PC-3 (cell line): ENCODE data around the gene SLC25A45. TPM values are rescaled to one million over a fixed set of nuclear protein-coding genes. Genes with fewer than 3 reads are reported as not detected.

ENCODE experiments used
- ATAC-seq: fragments of 200-7000 bp; cut with Tn5 transposase; 2 replicates; pipeline ENCODE4 v1.9.1; 2020; ENCODE audit warnings: mild to moderate bottlenecking, moderate library complexity
- BruUV-seq: library from RNA; stranded (reverse); fragments of 400-500 nt; replicated peaks from 2 replicates; lab custom pipeline; 2021; lab: Mats Ljungman, UMichigan
- CTCF ChIA-PET: fragments of 300-600 bp; sonication (Branson Sonifier 250); formaldehyde crosslinking; loops from one replicate; lab custom pipeline; 2022; ENCODE audit warnings: antibody characterized with exemption; lab: Charles Lee
- POLR2A ChIA-PET: fragments of 300-600 bp; sonication (Branson Sonifier 250); formaldehyde crosslinking; loops from one replicate; lab custom pipeline; 2022; ENCODE audit warnings: antibody characterized with exemption; ENCODE audit not compliant: unreplicated experiment; lab: Charles Lee
- DNase-seq: peaks from one replicate; pipeline ENCODE4 v3.0.0-alpha.2; 2015
- H2AFZ ChIP-seq: fragments of 300-600 bp; sonication (generic); 2 replicates; pipeline ENCODE4 v1.6.0; 2016; ENCODE audit warnings: antibody characterized with exemption, low read length
- H3F3A ChIP-seq: fragments of 300-600 bp; sonication (generic); one replicate; pipeline ENCODE4 v1.6.0; 2017; ENCODE audit warnings: antibody characterized with exemption, low read length, control low read depth, mild to moderate bottlenecking; ENCODE audit not compliant: unreplicated experiment
- H3K27ac ChIP-seq: fragments of 300-600 bp; sonication (generic); 2 replicates; pipeline ENCODE4 v1.5.1; 2016; ENCODE audit warnings: mild to moderate bottlenecking, low read length
- H3K27me3 ChIP-seq: fragments of 300-600 bp; sonication (generic); 2 replicates; pipeline ENCODE4 v1.6.1; 2016; ENCODE audit warnings: low read length, mixed read lengths
- H3K36me3 ChIP-seq: fragments of 300-600 bp; sonication (generic); 2 replicates; pipeline ENCODE4 v1.6.1; 2016; ENCODE audit warnings: low read depth, mixed run types, low read length, mixed read lengths
- H3K4me1 ChIP-seq: fragments of 300-600 bp; sonication (generic); 2 replicates; pipeline ENCODE4 v1.5.1; 2016; ENCODE audit warnings: low read length; ENCODE audit not compliant: insufficient read depth
- H3K4me2 ChIP-seq: fragments of 300-600 bp; sonication (generic); 2 replicates; pipeline ENCODE4 v1.6.0; 2016; ENCODE audit warnings: low read length
- H3K4me3 ChIP-seq: fragments of 300-600 bp; sonication (generic); 2 replicates; pipeline ENCODE4 v1.5.1; 2016; ENCODE audit warnings: mild to moderate bottlenecking, low read length, mixed read lengths
- H3K79me2 ChIP-seq: fragments of 300-600 bp; sonication (generic); 2 replicates; pipeline ENCODE4 v1.6.1; 2017; ENCODE audit warnings: low read length, mixed read lengths
- H3K9ac ChIP-seq: fragments of 300-600 bp; sonication (generic); 2 replicates; pipeline ENCODE4 v1.6.0; 2016; ENCODE audit warnings: mild to moderate bottlenecking, low read length
- H3K9me2 ChIP-seq: fragments of 300-600 bp; sonication (generic); replicated peaks from 2 replicates; pipeline ENCODE4 v1.6.1; 2016; ENCODE audit warnings: mixed run types, low read length, mixed read lengths
- H3K9me3 ChIP-seq: fragments of 300-600 bp; sonication (generic); 2 replicates; pipeline ENCODE4 v1.6.1; 2016; ENCODE audit warnings: low read length, mixed read lengths
- H4K20me1 ChIP-seq: fragments of 300-600 bp; sonication (generic); 2 replicates; pipeline ENCODE4 v1.6.1; 2016; ENCODE audit warnings: low read length, mixed read lengths
- CTCF ChIP-seq: fragments of 300-600 bp; sonication (generic); conservative IDR thresholded peaks from 2 replicates; pipeline ENCODE4 v1.5.1; 2017; ENCODE audit warnings: antibody characterized with exemption, low read depth, mild to moderate bottlenecking, low read length
- EZH2 ChIP-seq: fragments of 300-600 bp; sonication (generic); IDR thresholded peaks from one replicate; pipeline ENCODE4 v1.6.1; 2017; ENCODE audit warnings: antibody characterized with exemption, mild to moderate bottlenecking, low read length; ENCODE audit not compliant: unreplicated experiment
- EZH2phosphoT487 ChIP-seq: fragments of 300-600 bp; sonication (generic); IDR thresholded peaks from 2 replicates; pipeline ENCODE4 v1.6.1; 2018; ENCODE audit warnings: mild to moderate bottlenecking, antibody characterized with exemption, low read length, borderline replicate concordance
- intact Hi-C: fragments of 100-400 bp; cut with micrococcal nuclease; formaldehyde crosslinking; loops from 2 replicates; pipeline ENCODE4 v1.9.0; 2023
- total RNA-seq: library from RNA; depleted of rRNA; stranded (reverse); fragments of >200 nt; gene quantifications from 2 replicates; pipeline ENCODE4 v1.2.3, GENCODE V29; 2014

The SLC25A45 gene
- total RNA-seq, 1 experiment from 2014 or later = 12.7 TPM

GRCh38 chr11:65355776-65356393, 26.6 kb downstream of the SLC25A45 start:
- POLR2A ChIA-PET = no interaction called here
- Histone ChIP-seq H3K9ac (no peak overlapping the region), H3K27me3 (no peaks in the 10 kb centered on the region), H3K36me3 (peaks cover 14% of the 10 kb centered on the region; the same call in 1 of the 2 replicates), H3K4me1 (peaks cover 7% of the 10 kb centered on the region), H3K79me2 (no peaks in the 10 kb centered on the region), H3F3A (peaks cover 14% of the 10 kb centered on the region), H3K27ac (no peak overlapping the region), H3K9me2 (no peaks in the 10 kb centered on the region), H3K4me3 (no peak overlapping the region), H3K9me3 (no peaks in the 10 kb centered on the region), H2AFZ (no peak overlapping the region), H3K4me2 (0 out of 2 replicates have a peak overlapping the region, but pooled peaks have one; percentile 91), H4K20me1 (no peaks in the 10 kb centered on the region)
- CTCF ChIA-PET = no interaction called here
- TF ChIP-seq EZH2phosphoT487 (no peak), CTCF (no peak), EZH2 (no peak)
- intact Hi-C loops = no loop called here
- no TSS peak for BruUV-seq
- DNase-seq = no peak
- no peak for ATAC-seq

- peak; percentile 11 for DNase-seq
- intact Hi-C loops = no loop called here
- H3K4me1 ChIP-seq = peaks cover 7% of the 10 kb centered on the region
- H3F3A ChIP-seq = peaks cover 14% of the 10 kb centered on the region
- no peak overlapping the region for H3K27ac ChIP-seq
- POLR2A ChIA-PET = no interaction called here
- no TSS peak for BruUV-seq
- H3K9me2 ChIP-seq = no peaks in the 10 kb centered on the region
- peak; percentile 22; the same call in 1 of the 2 replicates for ATAC-seq
- no peaks in the 10 kb centered on the region for H3K79me2 ChIP-seq
- H3K27me3 ChIP-seq = no peaks in the 10 kb centered on the region
- TF ChIP-seq EZH2phosphoT487 (no peak), EZH2 (no peak), CTCF (no peak)
- H3K4me2 ChIP-seq = peak overlapping the region; percentile 91
- CTCF ChIA-PET = no interaction called here
- peak overlapping the region; percentile 36; the same call in 1 of the 2 replicates for H3K9ac ChIP-seq
- H2AFZ ChIP-seq = peak overlapping the region; percentile 80
- peak overlapping the region; percentile 72 for H3K4me3 ChIP-seq
- H3K9me3 ChIP-seq = no peaks in the 10 kb centered on the region
- peaks cover 19% of the 10 kb centered on the region; the same call in 1 of the 2 replicates for H3K36me3 ChIP-seq
- H4K20me1 ChIP-seq = no peaks in the 10 kb centered on the region
Observed at GRCh38 chr11:65355013-65355775, 27.3 kb downstream of the SLC25A45 start.
